HepG2 (cell line): ENCODE measurements around the gene TDRD5. TPM values are rescaled to one million over a fixed set of nuclear protein-coding genes. Genes with fewer than 3 reads are reported as not detected.

Source experiments
- ATAC-seq: fragments of 200-7000 bp; cut with Tn5 transposase; 3 replicates; pipeline ENCODE4 v1.9.1; 2020; ENCODE audit warnings: mild to moderate bottlenecking, moderate library complexity
- BruUV-seq: library from RNA; stranded (reverse); fragments of 400-500 nt; replicated peaks from 2 replicates; lab custom pipeline; 2021; lab: Mats Ljungman, UMichigan
- CTCF ChIA-PET: fragments of 300-600 bp; formaldehyde crosslinking; extraction: SDS; loops from one replicate; lab custom pipeline; 2021; ENCODE audit warnings: low total read pairs, inconsistent platforms, low intra/inter-chr PET ratio; lab: Yijun Ruan, JAX
- POLR2A ChIA-PET: fragments of 350-600 bp; sonication (Branson Sonifier 250); formaldehyde crosslinking; loops from one replicate; lab custom pipeline; 2020; ENCODE audit warnings: antibody characterized with exemption, inconsistent platforms; lab: Yijun Ruan, JAX
- DNase-seq: peaks from one replicate; pipeline ENCODE4 v3.0.0-alpha.2; 2015; ENCODE audit warnings: low spot score
- FAIRE-seq: peaks from 3 replicates; lab custom pipeline; 2011; peaks lifted over from hg19 to GRCh38; lab: Jason Lieb, UNC
- H2AFZ ChIP-seq: one replicate; pipeline ENCODE4 v1.6.1; 2011; ENCODE audit warnings: low read length, inconsistent platforms
- H3K27ac ChIP-seq: fragments of 300-600 bp; 3 replicates; pipeline ENCODE4 v1.8.0; 2011; ENCODE audit warnings: mixed run types, mild to moderate bottlenecking, mixed read lengths, low read length, inconsistent platforms; ENCODE audit not compliant: insufficient read depth; ENCODE audit errors: extremely low read length
- H3K27me3 ChIP-seq, 2 experiments: fragments of 200-600 bp in 1 of 2; 2 replicates in 1 of 2; 3 replicates in 1 of 2; pipeline versions ENCODE4 v1.6.0 to v1.8.0; 2011; ENCODE audit warnings: low read length in 2 of 2, mild to moderate bottlenecking in 2 of 2, moderate library complexity in 2 of 2, inconsistent platforms in 1 of 2; ENCODE audit not compliant: insufficient read depth in 2 of 2, control insufficient read depth in 1 of 2
- H3K36me3 ChIP-seq, 2 experiments: fragments of 200-600 bp in 1 of 2; replicated peaks in 1 of 2; 2 replicates in 1 of 2; 3 replicates in 1 of 2; pipeline versions ENCODE4 v1.5.1 to v1.8.0; 2011; ENCODE audit warnings: low read length in 2 of 2, inconsistent platforms in 1 of 2; ENCODE audit not compliant: insufficient read depth in 2 of 2, control insufficient read depth in 1 of 2
- H3K4me1 ChIP-seq: 2 replicates; pipeline ENCODE4 v1.5.1; 2012; ENCODE audit warnings: low read length, inconsistent platforms; ENCODE audit not compliant: insufficient read depth
- H3K4me2 ChIP-seq: 2 replicates; pipeline ENCODE4 v1.6.0; 2011; ENCODE audit warnings: low read depth, low read length, inconsistent platforms
- H3K4me3 ChIP-seq, 3 experiments: fragments of 200-600 bp in 1 of 3; sonication (generic), shearing (Covaris generic) in 1 of 3; replicated peaks in 1 of 3; 2 replicates each; pipeline ENCODE4 v1.5.1; 2011 to 2016; ENCODE audit warnings: low read length in 3 of 3, inconsistent platforms in 2 of 3, low read depth in 2 of 3, mild to moderate bottlenecking in 2 of 3, control low read depth in 1 of 3, mixed read lengths in 1 of 3; ENCODE audit not compliant: insufficient read depth in 1 of 3
- H3K79me2 ChIP-seq: one replicate; pipeline ENCODE4 v1.6.1; 2011; ENCODE audit warnings: low read length, inconsistent platforms; ENCODE audit not compliant: insufficient read depth
- H3K9ac ChIP-seq: 2 replicates; pipeline ENCODE4 v1.6.0; 2011; ENCODE audit warnings: mild to moderate bottlenecking, low read depth, low read length, inconsistent platforms; ENCODE audit not compliant: insufficient read depth
- H3K9me3 ChIP-seq: 2 replicates; pipeline ENCODE4 v1.5.1; 2012; ENCODE audit warnings: mild to moderate bottlenecking, low read length
- H4K20me1 ChIP-seq: 2 replicates; pipeline ENCODE4 v1.6.0; 2011; ENCODE audit warnings: inconsistent platforms, mild to moderate bottlenecking, low read length, moderate library complexity; ENCODE audit not compliant: insufficient read depth
- CTCF ChIP-seq: sonication (generic); formaldehyde crosslinking; IDR thresholded peaks from 2 replicates; pipeline ENCODE4 v1.5.0; 2020; ENCODE audit warnings: mild to moderate bottlenecking, missing genetic modification reagents, moderate library complexity
- RAD21 ChIP-seq: fragments of 450-650 bp; formaldehyde crosslinking; IDR thresholded peaks from 2 replicates; pipeline ENCODE4 v1.5.0; 2020; ENCODE audit warnings: mild to moderate bottlenecking
- SAFB2 ChIP-seq: sonication (generic); formaldehyde crosslinking; IDR thresholded peaks from 2 replicates; pipeline ENCODE4 v1.5.1; 2020; ENCODE audit warnings: missing genetic modification reagents, low read depth, mild to moderate bottlenecking, borderline replicate concordance
- SMC3 ChIP-seq: IDR thresholded peaks from 2 replicates; pipeline ENCODE4 v1.6.1; 2011; ENCODE audit warnings: low read length, improper control_type of control experiment
- STAG1 ChIP-seq: sonication (generic); formaldehyde crosslinking; IDR thresholded peaks from 2 replicates; pipeline ENCODE4 v1.4.0; 2020; ENCODE audit warnings: missing genetic modification reagents
- ZNF34 ChIP-seq: sonication (generic); formaldehyde crosslinking; IDR thresholded peaks from 2 replicates; pipeline ENCODE4 v1.4.0; 2020; ENCODE audit warnings: mild to moderate bottlenecking, missing genetic modification reagents, borderline replicate concordance
- WGBS: methylation state at CpG from one replicate; pipeline ENCODE4 v1.1.6; 2017; ENCODE audit warnings: low lambda C conversion rate; 5-methylcytosine and 5-hydroxymethylcytosine counted together
- in situ Hi-C: cut with HindIII; loops from 2 replicates; pipeline ENCODE4 v1.10.0; 2017; ENCODE audit warnings: low pct_unique_long_range_greater_than_20kb; ENCODE audit not compliant: extremely low pct_ligation_motif_present
- intact Hi-C: fragments of 100-400 bp; cut with micrococcal nuclease; formaldehyde crosslinking; loops from one replicate; pipeline ENCODE4 v1.10.0; 2022; ENCODE audit not compliant: unreplicated experiment
- polyA plus RNA-seq, 8 experiments: library from polyadenylated mRNA; depleted of rRNA in 3 of 8; stranded (reverse) in 7 of 8; unstranded in 1 of 8; fragments of >200 nt; fragmentation: Illumina TruSeq in 4 of 8; extraction: Trizol in 4 of 8; gene quantifications; 2 replicates each; pipeline versions ENCODE4 v1.2.1 to v1.2.3, GENCODE V29; 2011 to 2016; ENCODE audit warnings: low read depth in 4 of 8, missing spikeins in 1 of 8, mixed read lengths in 1 of 8; ENCODE audit not compliant: insufficient read depth in 1 of 8
- total RNA-seq, 5 experiments: library from RNA; depleted of rRNA; stranded (reverse); fragments of >200 nt; fragmentation: Illumina TruSeq; extraction: Trizol; gene quantifications; 2 replicates each; pipeline ENCODE4 v1.2.3, GENCODE V29; 2016; ENCODE audit warnings: low read depth in 1 of 5

Gene TDRD5
- total and polyA plus RNA-seq, 2 of the 13 experiments (the other 11 are each of a cell fraction or from before 2014, with no cell fraction given), result not detected

- no peaks in the 10 kb centered on the region for H4K20me1 ChIP-seq
- no peak overlapping the region for H3K4me3 ChIP-seq
- no TSS peak for BruUV-seq
- TF ChIP-seq SAFB2 (CRISPR knock-in tag) (no peak), STAG1 (CRISPR knock-in tag) (peak; percentile 72), CTCF (CRISPR knock-in tag) (peak; percentile 69), ZNF34 (CRISPR knock-in tag) (no peak), SMC3 (peak; percentile 61), RAD21 (peak; percentile 62; the same call in 1 of the 2 replicates)
- TF ChIP-seq, all 625 proteins: peak for 4
- FAIRE-seq, result peak; percentile 80
- no peaks in the 10 kb centered on the region for H3K36me3 ChIP-seq
- no peak overlapping the region for H2AFZ ChIP-seq
- DNase-seq, result peak; percentile 46
- H3K27ac ChIP-seq, result no peak overlapping the region
- no peaks in the 10 kb centered on the region for H3K79me2 ChIP-seq
- no peak overlapping the region for H3K9ac ChIP-seq
- no peaks in the 10 kb centered on the region for H3K4me1 ChIP-seq
- ATAC-seq, result no peak
- intact Hi-C loops, result loop anchor here (1.0 to 2.0 kb wide), 2 partner anchors 104 to 472 kb away; no protein-coding TSS in a partner anchor
- ChIA-PET POLR2A (no interaction called here), CTCF (interaction anchor here (0.9 to 2.9 kb wide), 5 partner anchors 103 to 776 kb away, joined by 3 to 43 read pairs (median 7); no protein-coding TSS in a partner anchor)
- in situ Hi-C loops, result loop anchor here (5.0 kb wide), 1 partner anchor 111 kb away; no protein-coding TSS in a partner anchor
- no peak overlapping the region for H3K4me2 ChIP-seq
- H3K27me3 ChIP-seq, result peaks cover 0 to 11% of the 10 kb centered on the region in 2 experiments; a peak in 1 of 5 replicates
- WGBS, result 3% methylated on average over 3 of the region's 3 CpGs
- H3K9me3 ChIP-seq, result no peaks in the 10 kb centered on the region
These were observed 114.8 kb downstream of the TDRD5 start for GRCh38 chr1:179706339-179706941.
